ENCODE data around the gene HDGFL2.

The HDGFL2 gene

GRCh38 chr19:4483385-4483784, 11.3 kb downstream of the HDGFL2 start:
- Histone ChIP-seq H3K36me3 (ENCODE audit: control insufficient read depth, insufficient read depth, low read length) (peaks cover 10% of the 10 kb centered on the region), H3K27me3 (replicated peaks; ENCODE audit: control insufficient read depth, insufficient read depth, low read length) (no peaks in the 10 kb centered on the region), H3K4me3 (replicated peaks; ENCODE audit: low read depth, low read length) (no peak overlapping the region)
- DNase-seq (ENCODE audit: extremely low read depth, insufficient read length), result no peak
- no peak for TF ChIP-seq CTCF (IDR thresholded peaks at IDR 0.05; ENCODE audit: insufficient read depth, low read length, poor library complexity, severe bottlenecking)

- TF ChIP-seq CTCF (IDR thresholded peaks at IDR 0.05; ENCODE audit: insufficient read depth, low read length, poor library complexity, severe bottlenecking), result no peak
- no peak for DNase-seq (ENCODE audit: extremely low read depth, insufficient read length)
- Histone ChIP-seq H3K4me3 (replicated peaks; ENCODE audit: low read depth, low read length) (no peak overlapping the region), H3K36me3 (ENCODE audit: control insufficient read depth, insufficient read depth, low read length) (peaks cover 15% of the 10 kb centered on the region), H3K27me3 (replicated peaks; ENCODE audit: control insufficient read depth, insufficient read depth, low read length) (no peaks in the 10 kb centered on the region)
Observed at GRCh38 chr19:4487572-4487971, 15.5 kb downstream of the HDGFL2 start.

DNA sequence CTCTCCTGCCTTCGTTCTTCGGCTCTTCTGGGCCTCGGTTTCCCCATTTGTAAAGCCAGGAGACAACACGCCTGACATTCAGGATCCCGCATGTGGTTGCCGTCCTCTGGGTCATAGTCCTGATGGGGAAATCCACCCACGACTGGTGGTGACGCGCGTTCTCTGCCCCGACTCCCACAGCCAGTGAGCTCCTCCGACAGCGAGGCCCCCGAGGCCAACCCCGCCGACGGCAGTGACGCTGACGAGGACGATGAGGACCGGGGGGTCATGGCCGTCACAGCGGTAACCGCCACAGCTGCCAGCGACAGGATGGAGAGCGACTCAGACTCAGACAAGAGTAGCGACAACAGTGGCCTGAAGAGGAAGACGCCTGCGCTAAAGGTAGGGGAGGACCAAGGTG, 16.4 kb downstream of the HDGFL2 start:
- no peak for TF ChIP-seq CTCF (IDR thresholded peaks at IDR 0.05; ENCODE audit: insufficient read depth, low read length, poor library complexity, severe bottlenecking)
- Histone ChIP-seq H3K4me3 (replicated peaks; ENCODE audit: low read depth, low read length) (no peak overlapping the region), H3K36me3 (ENCODE audit: control insufficient read depth, insufficient read depth, low read length) (peaks cover 16% of the 10 kb centered on the region), H3K27me3 (replicated peaks; ENCODE audit: control insufficient read depth, insufficient read depth, low read length) (no peaks in the 10 kb centered on the region)
- no peak for DNase-seq (ENCODE audit: extremely low read depth, insufficient read length)

- Histone ChIP-seq H3K36me3 (ENCODE audit: control insufficient read depth, insufficient read depth, low read length) (peaks cover 20% of the 10 kb centered on the region), H3K27me3 (replicated peaks; ENCODE audit: control insufficient read depth, insufficient read depth, low read length) (no peaks in the 10 kb centered on the region), H3K4me3 (replicated peaks; ENCODE audit: low read depth, low read length) (no peak overlapping the region)
- no peak for TF ChIP-seq CTCF (IDR thresholded peaks at IDR 0.05; ENCODE audit: insufficient read depth, low read length, poor library complexity, severe bottlenecking)
- no peak for DNase-seq (ENCODE audit: extremely low read depth, insufficient read length)
Observed at GRCh38 chr19:4491446-4491845, 19.3 kb downstream of the HDGFL2 start.

DNA sequence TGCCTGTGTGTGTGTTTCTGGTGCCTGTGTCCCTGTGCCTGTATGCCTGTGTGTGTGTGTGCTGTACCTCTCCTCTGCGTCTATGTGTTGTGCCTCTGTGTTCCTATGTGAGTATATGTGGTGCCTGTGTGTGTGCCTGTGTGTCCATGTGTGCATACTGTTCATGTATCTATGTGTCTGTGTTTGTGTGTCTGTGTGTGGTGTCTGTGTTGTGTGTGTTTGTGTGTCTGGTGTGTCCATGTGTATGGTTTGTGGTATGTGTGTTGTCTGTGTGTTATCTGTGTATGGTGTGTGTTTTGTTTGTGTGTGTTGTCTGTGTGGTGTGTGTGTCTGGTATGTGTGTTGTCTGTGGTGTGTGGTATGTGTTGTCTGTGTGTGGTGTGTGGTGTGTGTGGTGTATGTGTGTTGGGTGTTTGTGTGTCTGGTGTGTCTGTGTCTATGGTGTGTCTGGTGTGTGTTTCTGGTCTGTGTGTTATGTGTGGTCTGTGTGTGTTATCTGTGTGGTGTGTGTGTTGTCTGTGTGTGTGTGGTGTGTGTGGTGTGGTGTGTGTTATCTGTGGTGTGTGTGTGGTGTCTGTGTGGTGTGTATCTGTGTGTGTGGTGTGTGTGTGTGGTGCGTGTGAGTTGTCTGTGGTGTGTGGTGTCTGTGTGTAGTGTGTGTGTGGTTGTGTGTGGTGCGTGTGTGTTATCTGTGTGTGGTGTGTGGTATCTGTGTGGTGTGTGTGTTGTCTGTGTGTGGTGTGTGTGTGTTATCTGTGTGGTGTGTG, 20.4 kb downstream of the HDGFL2 start:
- peaks cover 21% of the 10 kb centered on the region for H3K36me3 ChIP-seq (ENCODE audit: control insufficient read depth, insufficient read depth, low read length)

More for the DNA sequence above, 20.4 kb downstream of the HDGFL2 start:
- Histone ChIP-seq H3K27me3 (replicated peaks; ENCODE audit: control insufficient read depth, insufficient read depth, low read length) (no peaks in the 10 kb centered on the region), H3K4me3 (replicated peaks; ENCODE audit: low read depth, low read length) (no peak overlapping the region)
- no peak for TF ChIP-seq CTCF (IDR thresholded peaks at IDR 0.05; ENCODE audit: insufficient read depth, low read length, poor library complexity, severe bottlenecking)
- DNase-seq (ENCODE audit: extremely low read depth, insufficient read length), result no peak
